K562 (cell line): ENCODE results near the gene PRAC1. TPM values are rescaled to one million over a fixed set of nuclear protein-coding genes. Genes with fewer than 3 reads are reported as not detected.

Experiments
- ATAC-seq: fragments of 200-7000 bp; cut with Tn5 transposase; 3 replicates; pipeline ENCODE4 v1.9.1; 2020; ENCODE audit warnings: moderate library complexity
- BruUV-seq: library from RNA; stranded (reverse); fragments of 400-500 nt; replicated peaks from 2 replicates; lab custom pipeline; 2021; lab: Mats Ljungman, UMichigan
- CTCF ChIA-PET: fragments of 300-600 bp; formaldehyde crosslinking; extraction: SDS; loops from one replicate; lab custom pipeline; 2021; ENCODE audit warnings: low intra/inter-chr PET ratio; lab: Yijun Ruan, JAX
- POLR2A ChIA-PET: fragments of 300-600, 350-650 bp; sonication (Branson Sonifier 250); formaldehyde crosslinking; extraction: SDS; loops from one replicate; lab custom pipeline; 2021; ENCODE audit warnings: antibody characterized with exemption, inconsistent platforms; lab: Yijun Ruan, JAX
- DNase-seq, 4 experiments: peaks; one replicate each; pipeline versions ENCODE4 v3.0.0 to v3.0.0-alpha.2; 2011 to 2018; ENCODE audit warnings: low spot score in 3 of 4, mixed read lengths in 3 of 4; ENCODE audit errors: extremely low read depth in 1 of 4
- FAIRE-seq: peaks from 2 replicates; lab custom pipeline; 2011; peaks lifted over from hg19 to GRCh38; lab: Jason Lieb, UNC
- H2AFZ ChIP-seq: 2 replicates; pipeline ENCODE4 v1.6.0; 2011; ENCODE audit warnings: low read depth, low read length, control low read depth, inconsistent platforms
- H3K27ac ChIP-seq: fragments of 200-600 bp; 3 replicates; pipeline ENCODE4 v1.8.0; 2011; ENCODE audit warnings: low read depth, mild to moderate bottlenecking, control low read depth, inconsistent platforms, low read length, moderate library complexity, mixed read lengths; ENCODE audit errors: extremely low read depth
- H3K27me3 ChIP-seq, 2 experiments: fragments of 300-600 bp in 1 of 2; 2 replicates in 1 of 2; 3 replicates in 1 of 2; pipeline versions ENCODE4 v1.6.0 to v1.8.0; 2011; ENCODE audit warnings: inconsistent platforms in 2 of 2, low read length in 2 of 2, mild to moderate bottlenecking in 1 of 2, mixed read lengths in 1 of 2, moderate library complexity in 1 of 2; ENCODE audit not compliant: control insufficient read depth in 2 of 2, insufficient read depth in 2 of 2
- H3K36me3 ChIP-seq: fragments of 300-600 bp; 3 replicates; pipeline ENCODE4 v1.8.0; 2011; ENCODE audit warnings: mild to moderate bottlenecking, low read length, inconsistent platforms; ENCODE audit not compliant: control insufficient read depth, insufficient read depth
- H3K4me1 ChIP-seq, 2 experiments: fragments of 200-600 bp in 1 of 2; replicated peaks in 1 of 2; 2 replicates in 1 of 2; 3 replicates in 1 of 2; pipeline versions ENCODE4 v1.5.1 to v1.8.0; 2011; ENCODE audit warnings: inconsistent platforms in 2 of 2, low read length in 2 of 2, mild to moderate bottlenecking in 1 of 2, mixed read lengths in 1 of 2, moderate library complexity in 1 of 2; ENCODE audit not compliant: control insufficient read depth in 2 of 2, insufficient read depth in 2 of 2
- H3K4me2 ChIP-seq: 2 replicates; pipeline ENCODE4 v1.6.1; 2011; ENCODE audit warnings: low read length, control low read depth, inconsistent platforms, mixed read lengths; ENCODE audit not compliant: insufficient read depth
- H3K4me3 ChIP-seq: fragments of 200-600 bp; sonication (generic), shearing (Covaris generic); 2 replicates; pipeline ENCODE4 v1.5.1; 2016; ENCODE audit warnings: control low read depth, inconsistent platforms
- H3K79me2 ChIP-seq: fragments of 200-600 bp; 3 replicates; pipeline ENCODE4 v1.8.0; 2011; ENCODE audit warnings: low read length, inconsistent platforms; ENCODE audit not compliant: control insufficient read depth, insufficient read depth
- H3K9ac ChIP-seq, 2 experiments: 2 replicates each; pipeline versions ENCODE4 v1.6.0 to v1.6.1; 2011; ENCODE audit warnings: low read depth in 2 of 2, low read length in 2 of 2, control low read depth in 1 of 2, inconsistent platforms in 1 of 2, mild to moderate bottlenecking in 1 of 2, mixed read lengths in 1 of 2; ENCODE audit not compliant: insufficient read depth in 1 of 2
- H3K9me1 ChIP-seq: one replicate; pipeline ENCODE4 v1.6.0; 2011; ENCODE audit warnings: inconsistent platforms, mild to moderate bottlenecking, low read length, moderate library complexity; ENCODE audit not compliant: control insufficient read depth, insufficient read depth
- H3K9me3 ChIP-seq: replicated peaks from 2 replicates; pipeline ENCODE4 v1.5.1; 2011; ENCODE audit warnings: low read depth, low read length, inconsistent platforms; ENCODE audit not compliant: control insufficient read depth, insufficient read depth
- H4K20me1 ChIP-seq: replicated peaks from 2 replicates; pipeline ENCODE4 v1.6.1; 2011; ENCODE audit warnings: low read length, inconsistent platforms, mixed read lengths; ENCODE audit not compliant: control insufficient read depth, insufficient read depth
- YY1 ChIP-seq, 3 experiments: IDR thresholded peaks; 2 replicates each; pipeline ENCODE4 v1.6.1; 2011; ENCODE audit warnings: low read length in 2 of 3, mild to moderate bottlenecking in 2 of 3, moderate library complexity in 2 of 3, borderline replicate concordance in 1 of 3, control low read depth in 1 of 3, low read depth in 1 of 3; ENCODE audit not compliant: insufficient read depth in 3 of 3, insufficient replicate concordance in 2 of 3, control insufficient read depth in 1 of 3, insufficient read length in 1 of 3; ENCODE audit errors: extremely low read depth in 1 of 3
- ZNF24 ChIP-seq: fragments of 450-650 bp; IDR thresholded peaks from 2 replicates; pipeline ENCODE4 v1.6.1; 2016
- ZNF79 ChIP-seq: fragments of 250-450 bp; sonication (Bioruptor Pico); IDR thresholded peaks from 2 replicates; pipeline ENCODE4 v1.4.0; 2020; ENCODE audit warnings: low read depth, mild to moderate bottlenecking, moderate library complexity
- WGBS: fragments of 100-300 bp; shearing (Covaris generic); methylation state at CpG from one replicate; pipeline ENCODE4 v1.1.6; 2016; ENCODE audit warnings: low coverage, mixed read lengths; ENCODE audit not compliant: insufficient coverage; ENCODE audit errors: missing lambda C conversion rate; 5-methylcytosine and 5-hydroxymethylcytosine counted together
- in situ Hi-C: fragments of 300-500 bp; cut with MboI; formaldehyde crosslinking; loops from 4 replicates; pipeline ENCODE4 v1.15.0; 2018; ENCODE audit warnings: inconsistent platforms, mixed read lengths
- intact Hi-C: fragments of 100-400 bp; cut with micrococcal nuclease; formaldehyde crosslinking; loops from 2 replicates; pipeline ENCODE4 v1.14.2; 2022
- polyA plus RNA-seq, 8 experiments: library from polyadenylated mRNA; depleted of rRNA in 4 of 8; stranded (reverse) in 5 of 8; unstranded in 3 of 8; fragments of >200 nt; fragmentation: Nextera tagmentation in 2 of 8; fragmentation: Illumina TruSeq in 1 of 8; extraction: Ambion mirVana in 2 of 8; extraction: Trizol in 1 of 8; gene quantifications; 2 replicates each; pipeline versions ENCODE4 v1.2.1 to v1.2.3, GENCODE V29; 2011 to 2014; ENCODE audit warnings: inconsistent platforms in 1 of 8, missing spikeins in 1 of 8
- total RNA-seq, 7 experiments: library from RNA; depleted of rRNA in 6 of 7; stranded (reverse); fragments of >200 nt in 6 of 7; fragmentation: Illumina TruSeq in 2 of 7; extraction: Trizol in 2 of 7; gene quantifications; 2 replicates each; pipeline versions ENCODE4 v1.2.1 to v1.2.3, GENCODE V29; 2011 to 2021; ENCODE audit warnings: low replicate concordance in 1 of 7
- TF ChIP-seq, protein P1 (sequence below): sonication (generic); formaldehyde crosslinking; IDR thresholded peaks from 2 replicates; pipeline ENCODE4 v1.8.0; 2022; ENCODE audit warnings: mild to moderate bottlenecking, missing genetic modification reagents
- TF ChIP-seq, protein P2 (sequence below): sonication (generic); formaldehyde crosslinking; IDR thresholded peaks from 2 replicates; pipeline ENCODE4 v1.8.0; 2022; ENCODE audit warnings: mild to moderate bottlenecking, low read depth, missing genetic modification reagents
- TF ChIP-seq, protein P3 (sequence below), 2 experiments: IDR thresholded peaks in 1 of 2; conservative IDR thresholded peaks in 1 of 2; 2 replicates each; pipeline ENCODE4 v1.6.1; 2016; ENCODE audit warnings: low read depth in 2 of 2, mild to moderate bottlenecking in 1 of 2, missing compliant biosample characterization in 1 of 2, missing genetic modification characterization in 1 of 2, moderate library complexity in 1 of 2

PRAC1 gene
- total and polyA plus RNA-seq, 9 of the 15 experiments (the other 6 are each of a cell fraction or from before 2014, with no cell fraction given) = not detected

DNA sequence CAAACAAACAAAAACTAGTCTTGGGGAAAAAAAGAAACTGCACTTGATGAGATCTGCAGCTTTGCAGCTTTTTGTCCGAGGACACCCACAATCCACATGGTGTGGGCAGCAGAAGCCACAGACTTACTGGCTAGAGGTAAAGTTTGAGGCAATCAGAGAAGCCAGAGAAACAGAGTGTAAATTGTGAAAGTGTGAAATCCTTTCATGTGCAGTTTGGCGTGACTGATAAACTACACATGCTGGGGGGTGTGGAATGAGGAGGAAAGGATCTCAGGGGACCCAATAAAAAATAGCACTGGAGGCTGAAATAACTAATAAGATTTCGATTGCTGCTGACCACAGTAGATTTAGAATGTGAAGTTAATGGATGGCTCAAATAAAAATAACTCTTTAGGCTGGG lies 48.6 kb upstream of the PRAC1 start:
- DNase-seq (no peak), ATAC-seq (no peak), FAIRE-seq (no peak)
- H3K4me3 ChIP-seq = no peak overlapping the region
- no peak overlapping the region for H3K4me2 ChIP-seq
- WGBS = 0% methylated on average over 3 of the region's 3 CpGs
- no peaks in the 10 kb centered on the region; a peak in 1 of 5 replicates for H3K4me1 ChIP-seq
- peaks cover 5 to 18% of the 10 kb centered on the region in 2 experiments; a peak in 3 of 5 replicates for H3K27me3 ChIP-seq
- H3K79me2 ChIP-seq = no peaks in the 10 kb centered on the region
- BruUV-seq = no TSS peak
- no peak overlapping the region for H3K9ac ChIP-seq
- no peaks in the 10 kb centered on the region; the same call in 1 of the 2 replicates for H3K9me3 ChIP-seq
- H4K20me1 ChIP-seq = no peaks in the 10 kb centered on the region
- intact Hi-C loops (no loop called here), in situ Hi-C loops (no loop called here)
- H3K9me1 ChIP-seq = no peaks in the 10 kb centered on the region
- H3K27ac ChIP-seq = no peak overlapping the region
- CTCF ChIA-PET = no interaction called here
- H3K36me3 ChIP-seq = no peaks in the 10 kb centered on the region
- H2AFZ ChIP-seq = no peak overlapping the region
- POLR2A ChIA-PET = no interaction called here
- TF ChIP-seq ZNF79 = no peak
- TF ChIP-seq, protein P1, sequence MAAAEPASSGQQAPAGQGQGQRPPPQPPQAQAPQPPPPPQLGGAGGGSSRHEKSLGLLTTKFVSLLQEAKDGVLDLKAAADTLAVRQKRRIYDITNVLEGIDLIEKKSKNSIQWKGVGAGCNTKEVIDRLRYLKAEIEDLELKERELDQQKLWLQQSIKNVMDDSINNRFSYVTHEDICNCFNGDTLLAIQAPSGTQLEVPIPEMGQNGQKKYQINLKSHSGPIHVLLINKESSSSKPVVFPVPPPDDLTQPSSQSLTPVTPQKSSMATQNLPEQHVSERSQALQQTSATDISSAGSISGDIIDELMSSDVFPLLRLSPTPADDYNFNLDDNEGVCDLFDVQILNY (CRISPR knock-in tag) = no peak
- TF ChIP-seq YY1 (IDR thresholded peaks at IDR 0.05; ENCODE audit: borderline replicate concordance in 1 of 3, control insufficient read depth in 1 of 3, extremely low read depth in 1 of 3, insufficient read depth in 3 of 3, insufficient read length in 1 of 3, insufficient replicate concordance in 2 of 3, low read depth in 1 of 3, low read length in 2 of 3) = no peak
- TF ChIP-seq ZNF24 = no peak
- TF ChIP-seq, protein P2, sequence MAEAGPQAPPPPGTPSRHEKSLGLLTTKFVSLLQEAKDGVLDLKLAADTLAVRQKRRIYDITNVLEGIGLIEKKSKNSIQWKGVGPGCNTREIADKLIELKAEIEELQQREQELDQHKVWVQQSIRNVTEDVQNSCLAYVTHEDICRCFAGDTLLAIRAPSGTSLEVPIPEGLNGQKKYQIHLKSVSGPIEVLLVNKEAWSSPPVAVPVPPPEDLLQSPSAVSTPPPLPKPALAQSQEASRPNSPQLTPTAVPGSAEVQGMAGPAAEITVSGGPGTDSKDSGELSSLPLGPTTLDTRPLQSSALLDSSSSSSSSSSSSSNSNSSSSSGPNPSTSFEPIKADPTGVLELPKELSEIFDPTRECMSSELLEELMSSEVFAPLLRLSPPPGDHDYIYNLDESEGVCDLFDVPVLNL = no peak
- TF ChIP-seq, protein P3, sequence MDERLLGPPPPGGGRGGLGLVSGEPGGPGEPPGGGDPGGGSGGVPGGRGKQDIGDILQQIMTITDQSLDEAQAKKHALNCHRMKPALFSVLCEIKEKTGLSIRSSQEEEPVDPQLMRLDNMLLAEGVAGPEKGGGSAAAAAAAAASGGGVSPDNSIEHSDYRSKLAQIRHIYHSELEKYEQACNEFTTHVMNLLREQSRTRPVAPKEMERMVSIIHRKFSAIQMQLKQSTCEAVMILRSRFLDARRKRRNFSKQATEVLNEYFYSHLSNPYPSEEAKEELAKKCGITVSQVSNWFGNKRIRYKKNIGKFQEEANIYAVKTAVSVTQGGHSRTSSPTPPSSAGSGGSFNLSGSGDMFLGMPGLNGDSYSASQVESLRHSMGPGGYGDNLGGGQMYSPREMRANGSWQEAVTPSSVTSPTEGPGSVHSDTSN (CRISPR knock-in tag; IDR thresholded peaks at IDR 0.05; ENCODE audit: low read depth) = no peak
- TF ChIP-seq, protein P3 (tag; conservative IDR thresholded peaks at IDR 0.05; ENCODE audit: low read depth) = no peak
